Activated T-cell treated with anti-CD3 and anti-CD28 coated beads, Interleukin-2, amount 50 U/mL, for 4 hours (primary cell): Measurements from ENCODE around the gene WDTC1. TPM values are rescaled to one million over a fixed set of nuclear protein-coding genes. Genes with fewer than 3 reads are reported as not detected.
"Not testable (repeated sequence)": the region's sequence is repeated elsewhere in the genome, so short reads cannot be mapped to it uniquely, and the experiment has no call there.

Experiments used
- ATAC-seq, 2 donors: fragments of 200-7000 bp; cut with Tn5 transposase; one replicate each; pipeline ENCODE4 v1.10.0; 2021
- DNase-seq: peaks from one replicate; pipeline ENCODE4 v3.0.0-alpha.2; 2020
- H3K27me3 Mint-ChIP-seq: one replicate; pipeline ENCODE4 v1.8.0; 2021; ENCODE audit warnings: low read depth, mixed read lengths
- H3K36me3 Mint-ChIP-seq: one replicate; pipeline ENCODE4 v1.8.0; 2022; ENCODE audit warnings: mixed read lengths; ENCODE audit not compliant: insufficient read depth
- H3K4me1 Mint-ChIP-seq: one replicate; pipeline ENCODE4 v1.8.0; 2021; ENCODE audit warnings: low read depth, mixed read lengths
- H3K4me3 Mint-ChIP-seq: one replicate; pipeline ENCODE4 v1.8.0; 2021; ENCODE audit warnings: mild to moderate bottlenecking, moderate library complexity, mixed read lengths
- H3K9me3 Mint-ChIP-seq: one replicate; pipeline ENCODE4 v1.8.0; 2021; ENCODE audit warnings: mixed read lengths
- total RNA-seq, 3 donors: library from RNA; stranded (reverse); gene quantifications; one replicate each; pipeline ENCODE4 v1.2.1, GENCODE V29; 2021

WDTC1 gene
- total RNA-seq, 3 donors from 2014 or later = 7.1 to 12.4 (median 10.5) TPM

DNA sequence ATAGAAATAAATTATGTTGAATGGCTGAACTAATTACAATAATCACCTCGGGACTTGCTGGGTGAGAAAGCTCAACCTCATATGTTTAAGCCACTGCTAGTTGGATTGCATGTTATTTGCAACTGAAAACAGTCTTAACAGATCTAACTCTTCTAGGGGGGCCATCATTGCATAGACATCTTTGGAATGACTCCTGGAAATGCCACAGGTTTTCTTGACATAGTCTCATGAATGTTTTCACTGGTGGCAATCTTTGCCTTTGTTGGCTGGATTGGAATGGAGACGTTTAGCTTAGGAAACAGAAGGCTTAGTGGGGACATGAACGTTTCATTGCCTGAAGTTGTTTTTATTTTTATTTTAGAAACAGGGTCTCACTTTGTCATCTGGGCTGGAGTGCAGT is 8.8 kb upstream of the WDTC1 start:
- no peaks in the 10 kb centered on the region for H3K36me3 Mint-ChIP-seq
- H3K4me3 Mint-ChIP-seq = no peak overlapping the region
- no peaks in the 10 kb centered on the region for H3K27me3 Mint-ChIP-seq
- H3K4me1 Mint-ChIP-seq = no peaks in the 10 kb centered on the region
- ATAC-seq (no peak), DNase-seq (no peak)
- no peaks in the 10 kb centered on the region for H3K9me3 Mint-ChIP-seq

- Mint-ChIP-seq H3K4me1 (no peaks in the 10 kb centered on the region), H3K36me3 (no peaks in the 10 kb centered on the region), H3K9me3 (no peaks in the 10 kb centered on the region), H3K27me3 (no peaks in the 10 kb centered on the region), H3K4me3 (no peak overlapping the region)
- no peak for ATAC-seq
- no peak for DNase-seq
These were observed 6.7 kb upstream of the WDTC1 start for GRCh38 chr1:27227765-27228164.

DNA sequence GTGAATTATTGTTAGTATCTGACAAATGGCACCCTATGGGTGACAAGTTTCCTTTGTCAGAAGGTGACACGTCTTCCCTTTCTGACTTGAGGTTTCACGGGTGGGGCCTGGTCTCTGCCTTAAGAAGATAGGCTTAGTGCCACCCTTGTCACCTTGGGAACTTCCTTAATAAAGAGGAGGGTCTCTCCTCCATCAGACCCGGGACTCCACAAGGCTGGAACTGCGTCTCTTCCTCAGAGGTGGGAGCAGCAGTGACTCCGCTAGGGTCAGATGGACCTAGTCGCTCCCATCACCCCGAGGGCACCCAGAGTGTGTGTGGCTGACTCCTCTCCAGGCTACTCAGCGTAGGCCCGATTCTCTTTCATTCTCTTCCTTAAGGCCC is 774 bp upstream of the WDTC1 start:
- ATAC-seq = peak; percentile 4 to 16
- Mint-ChIP-seq H3K4me1 (peaks cover 27% of the 10 kb centered on the region), H3K4me3 (peak overlapping the region; percentile 87), H3K36me3 (no peaks in the 10 kb centered on the region), H3K9me3 (no peaks in the 10 kb centered on the region), H3K27me3 (no peaks in the 10 kb centered on the region)
- no peak for DNase-seq

GRCh38 chr1:27235827-27236226 is 1.4 kb downstream of the WDTC1 start:
- DNase-seq (no peak), ATAC-seq (no peak)
- Mint-ChIP-seq H3K36me3 (no peaks in the 10 kb centered on the region), H3K4me3 (peak overlapping the region; percentile 97), H3K4me1 (peaks cover 28% of the 10 kb centered on the region), H3K27me3 (no peaks in the 10 kb centered on the region), H3K9me3 (no peaks in the 10 kb centered on the region)

DNA sequence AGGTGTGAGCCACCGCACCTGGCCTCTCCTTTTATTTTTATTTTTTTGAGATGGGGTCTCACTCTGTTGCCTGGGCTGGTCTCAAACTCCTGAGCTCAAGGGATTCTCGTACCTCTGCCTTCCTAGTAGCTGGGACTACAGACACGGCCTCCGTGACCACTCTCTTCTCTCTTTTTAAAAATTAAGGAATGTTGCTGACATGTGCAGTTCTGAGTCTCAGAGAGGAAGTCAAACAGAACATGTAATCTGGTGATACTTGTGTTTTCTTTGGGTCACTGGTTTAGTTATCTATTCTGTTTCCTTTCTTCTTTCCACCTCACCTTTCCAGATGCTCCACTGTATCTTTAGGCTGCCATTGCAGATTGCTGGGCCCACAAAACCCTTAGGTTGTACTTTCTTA is 2.7 kb downstream of the WDTC1 start:
- Mint-ChIP-seq H3K9me3 (no peaks in the 10 kb centered on the region), H3K4me1 (peaks cover 32% of the 10 kb centered on the region), H3K4me3 (no peak overlapping the region), H3K27me3 (no peaks in the 10 kb centered on the region), H3K36me3 (peaks cover 3% of the 10 kb centered on the region)
- ATAC-seq (no peak), DNase-seq (no peak)

GRCh38 chr1:27238032-27238431 is 3.6 kb downstream of the WDTC1 start:
- Mint-ChIP-seq H3K4me3 (no peak overlapping the region), H3K4me1 (peaks cover 32% of the 10 kb centered on the region), H3K36me3 (peaks cover 3% of the 10 kb centered on the region), H3K9me3 (no peaks in the 10 kb centered on the region), H3K27me3 (no peaks in the 10 kb centered on the region)
- ATAC-seq (no peak), DNase-seq (no peak)

GRCh38 chr1:27241677-27242076 is 7.2 kb downstream of the WDTC1 start:
- Mint-ChIP-seq H3K36me3 (peaks cover 12% of the 10 kb centered on the region), H3K9me3 (no peaks in the 10 kb centered on the region), H3K4me3 (no peak overlapping the region), H3K27me3 (no peaks in the 10 kb centered on the region), H3K4me1 (peaks cover 13% of the 10 kb centered on the region)
- DNase-seq (no peak), ATAC-seq (no peak)

- not testable (repeated sequence) for ATAC-seq, H3K4me3 Mint-ChIP-seq, DNase-seq, H3K27me3 Mint-ChIP-seq, H3K4me1 Mint-ChIP-seq, H3K9me3 Mint-ChIP-seq
- H3K36me3 Mint-ChIP-seq = peaks cover 16% of the 10 kb centered on the region
These were observed 9.2 kb downstream of the WDTC1 start for GRCh38 chr1:27243665-27244064.

- no peak overlapping the region for H3K4me3 Mint-ChIP-seq
These were observed 11.8 kb downstream of the WDTC1 start for GRCh38 chr1:27246194-27246593.

GRCh38 chr1:27253596-27253995 is 19.2 kb downstream of the WDTC1 start:
- Mint-ChIP-seq H3K27me3 (no peaks in the 10 kb centered on the region), H3K9me3 (no peaks in the 10 kb centered on the region), H3K36me3 (peaks cover 9% of the 10 kb centered on the region), H3K4me3 (peak overlapping the region; percentile 76), H3K4me1 (peaks cover 47% of the 10 kb centered on the region)
- ATAC-seq = peak; percentile 74 to 79
- DNase-seq = no peak

More at GRCh38 chr1:27246194-27246593, 11.8 kb downstream of the WDTC1 start:
- Mint-ChIP-seq H3K36me3 (peaks cover 16% of the 10 kb centered on the region), H3K9me3 (no peaks in the 10 kb centered on the region), H3K27me3 (no peaks in the 10 kb centered on the region), H3K4me1 (peaks cover 9% of the 10 kb centered on the region)
- DNase-seq = no peak
- no peak for ATAC-seq

DNA sequence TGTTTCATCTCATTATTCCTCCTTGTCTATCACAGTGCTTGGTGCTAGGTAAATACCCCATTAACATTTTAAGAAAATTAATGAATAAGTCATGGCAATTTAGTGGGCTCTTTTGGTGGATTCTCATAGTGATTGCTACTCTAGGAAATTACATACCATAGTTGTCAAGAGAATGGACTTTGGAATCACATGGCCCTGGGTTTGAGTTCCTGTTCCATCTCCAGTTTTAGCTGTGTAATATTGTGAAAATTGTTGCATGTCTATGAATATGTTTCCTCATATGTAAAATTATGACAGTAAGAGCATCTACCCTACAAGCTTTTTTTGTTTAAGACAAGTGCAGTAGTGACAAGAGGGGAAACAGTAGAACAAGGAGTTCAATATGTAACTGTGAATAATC is 20.7 kb downstream of the WDTC1 start:
- Mint-ChIP-seq H3K36me3 (peaks cover 11% of the 10 kb centered on the region), H3K9me3 (no peaks in the 10 kb centered on the region), H3K27me3 (no peaks in the 10 kb centered on the region), H3K4me3 (no peak overlapping the region), H3K4me1 (peaks cover 46% of the 10 kb centered on the region)
- ATAC-seq (no peak), DNase-seq (no peak)

DNA sequence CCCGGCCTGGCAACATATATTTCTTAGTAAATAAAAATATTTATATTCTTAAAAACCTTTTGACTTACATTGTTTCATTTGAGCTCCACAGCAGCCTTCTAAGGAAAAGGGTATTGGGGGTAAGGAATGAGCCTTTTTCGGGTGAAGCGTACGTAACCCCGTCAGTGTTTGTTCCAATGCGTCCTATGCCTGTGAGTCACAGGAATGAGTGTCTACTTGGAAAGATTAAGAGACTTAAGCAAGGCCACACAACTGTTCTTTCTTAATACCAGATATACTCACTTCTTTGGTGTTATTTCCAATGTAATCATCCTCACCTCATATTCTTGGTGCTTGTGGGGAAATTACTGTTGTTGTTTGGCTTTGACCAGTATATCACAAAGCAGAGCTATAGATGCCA is 22.7 kb downstream of the WDTC1 start:
- peaks cover 38% of the 10 kb centered on the region for H3K4me1 Mint-ChIP-seq
- no peak overlapping the region for H3K4me3 Mint-ChIP-seq
- H3K27me3 Mint-ChIP-seq = no peaks in the 10 kb centered on the region
- H3K36me3 Mint-ChIP-seq = peaks cover 12% of the 10 kb centered on the region
- no peaks in the 10 kb centered on the region for H3K9me3 Mint-ChIP-seq
- ATAC-seq = no peak
- no peak for DNase-seq

DNA sequence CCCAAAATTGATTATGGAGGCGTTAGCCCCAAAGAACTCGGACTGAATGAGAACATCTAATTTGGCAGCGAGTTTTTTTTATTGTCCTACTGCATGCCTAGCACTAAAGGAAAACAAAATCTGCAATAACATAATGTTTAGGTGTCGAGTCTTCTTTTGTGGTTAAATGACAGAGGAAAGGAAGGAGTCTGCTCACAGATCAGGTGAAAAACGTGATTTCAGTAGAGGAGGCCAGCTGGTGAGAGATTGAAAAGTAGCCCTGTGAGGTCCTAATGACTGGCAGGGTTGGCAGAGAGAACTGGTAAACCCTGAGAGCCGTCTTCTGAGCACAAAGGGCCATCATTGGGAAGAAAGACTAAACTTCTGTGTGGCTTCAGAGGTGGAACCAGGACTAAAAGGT is 24.2 kb downstream of the WDTC1 start:
- H3K27me3 Mint-ChIP-seq = no peaks in the 10 kb centered on the region
- H3K9me3 Mint-ChIP-seq = no peaks in the 10 kb centered on the region
- DNase-seq (no peak), ATAC-seq (no peak)
- H3K36me3 Mint-ChIP-seq = peaks cover 18% of the 10 kb centered on the region
- no peak overlapping the region for H3K4me3 Mint-ChIP-seq
- H3K4me1 Mint-ChIP-seq = peaks cover 24% of the 10 kb centered on the region

DNA sequence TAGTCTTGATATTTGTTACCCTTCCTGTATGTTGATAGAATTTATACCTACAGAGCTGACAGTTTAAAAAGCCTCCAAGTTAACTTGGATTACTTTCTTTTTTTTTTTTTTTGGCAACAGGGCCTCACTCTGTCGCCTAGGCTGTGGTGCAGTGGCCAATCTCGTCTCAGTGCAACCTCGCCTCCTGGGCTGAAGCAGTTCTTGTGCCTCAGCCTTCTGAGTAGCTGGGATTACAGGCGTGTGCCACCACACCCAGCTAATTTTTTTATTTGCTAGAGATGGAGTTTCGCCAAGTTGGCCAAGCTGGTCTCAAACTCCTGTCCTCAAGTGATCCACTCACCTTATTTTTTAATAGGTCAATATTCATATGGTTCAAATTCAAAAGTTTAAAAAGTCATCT is 32.7 kb downstream of the WDTC1 start:
- DNase-seq (no peak), ATAC-seq (no peak)
- Mint-ChIP-seq H3K4me3 (no peak overlapping the region), H3K27me3 (no peaks in the 10 kb centered on the region), H3K4me1 (no peaks in the 10 kb centered on the region), H3K36me3 (peaks cover 16% of the 10 kb centered on the region), H3K9me3 (no peaks in the 10 kb centered on the region)

GRCh38 chr1:27269276-27269675 is 34.8 kb downstream of the WDTC1 start:
- Mint-ChIP-seq H3K4me1 (no peaks in the 10 kb centered on the region), H3K9me3 (no peaks in the 10 kb centered on the region), H3K4me3 (no peak overlapping the region), H3K27me3 (no peaks in the 10 kb centered on the region), H3K36me3 (peaks cover 15% of the 10 kb centered on the region)
- no peak for ATAC-seq
- no peak for DNase-seq

DNA sequence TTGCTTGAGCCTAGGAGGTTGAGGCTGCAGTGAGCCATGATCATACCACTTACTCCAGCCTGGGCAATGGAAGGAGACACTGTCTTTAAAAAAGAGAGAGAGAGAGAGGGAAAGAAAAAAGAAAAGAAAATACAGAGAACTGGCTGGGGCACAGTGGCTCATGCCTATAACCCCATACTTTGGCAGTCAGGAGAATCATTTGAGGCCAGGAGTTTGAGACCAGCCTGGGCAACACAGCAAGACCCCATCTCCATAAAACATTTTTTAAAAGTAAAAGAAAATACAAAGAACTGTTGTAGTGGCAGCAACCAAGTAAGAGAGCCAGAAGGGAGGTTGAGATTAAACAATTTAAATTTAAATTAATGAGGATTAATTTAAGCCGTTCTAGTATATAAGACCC is 39.8 kb downstream of the WDTC1 start:
- no peaks in the 10 kb centered on the region for H3K4me1 Mint-ChIP-seq
- no peak overlapping the region for H3K4me3 Mint-ChIP-seq
- no peaks in the 10 kb centered on the region for H3K9me3 Mint-ChIP-seq
- no peaks in the 10 kb centered on the region for H3K27me3 Mint-ChIP-seq
- ATAC-seq (no peak), DNase-seq (no peak)
- peaks cover 17% of the 10 kb centered on the region for H3K36me3 Mint-ChIP-seq
